Esophagus squamous epithelium (tissue), 5 donors: ENCODE results near the gene SLC35E3. TPM values are rescaled to one million over a fixed set of nuclear protein-coding genes. Genes with fewer than 3 reads are reported as not detected.

Experiments used
- DNase-seq: peaks from one replicate; lab custom pipeline; 2025; lab: John Stamatoyannopoulos, UW
- H3K27ac ChIP-seq, 4 donors: fragments of 200-600 bp; sonication (generic); one replicate each; pipeline ENCODE4 v1.5.1; 2016 to 2019; ENCODE audit warnings: mild to moderate bottlenecking in 1 of 4
- H3K27me3 ChIP-seq, 4 donors: fragments of 200-600 bp; sonication (generic); 1 replicate in 3 of 4; 2 replicates in 1 of 4; pipeline versions ENCODE4 v1.5.1 to v1.6.0; 2017 to 2021; ENCODE audit warnings: antibody characterized with exemption in 1 of 4
- H3K36me3 ChIP-seq, 3 donors: fragments of 200-600 bp; sonication (generic); one replicate each; pipeline ENCODE4 v1.5.1; 2016 to 2019
- H3K4me1 ChIP-seq, 3 donors: fragments of 200-600 bp; sonication (generic); one replicate each; pipeline ENCODE4 v1.5.1; 2017 to 2019
- H3K4me3 ChIP-seq, 4 donors: fragments of 200-600 bp; sonication (generic); 1 replicate in 3 of 4; 2 replicates in 1 of 4; pipeline ENCODE4 v1.5.1; 2016 to 2019; ENCODE audit warnings: mild to moderate bottlenecking in 2 of 4, moderate library complexity in 1 of 4
- H3K9me3 ChIP-seq, 3 donors: fragments of 200-600 bp; sonication (generic); one replicate each; pipeline ENCODE4 v1.5.1; 2016 to 2019
- CTCF ChIP-seq, 6 experiments: fragments of 450-650 bp in 4 of 6; fragments of 200-600 bp in 2 of 6; sonication (generic) in 2 of 6; IDR thresholded peaks; one replicate each; pipeline ENCODE4 v1.5.1; 2016 to 2019; ENCODE audit warnings: antibody characterized with exemption in 6 of 6, mild to moderate bottlenecking in 4 of 6, moderate library complexity in 4 of 6
- POLR2A ChIP-seq, 4 donors: fragments of 450-650 bp; IDR thresholded peaks; one replicate each; pipeline ENCODE4 v1.6.1; 2017; ENCODE audit warnings: antibody characterized with exemption in 4 of 4, mild to moderate bottlenecking in 4 of 4, moderate library complexity in 3 of 4
- WGBS, 2 donors: methylation state at CpG; one replicate each; pipeline ENCODE4 v1.1.5; 2018; 5-methylcytosine and 5-hydroxymethylcytosine counted together
- intact Hi-C: fragments of 100-400 bp; cut with DNase I; formaldehyde crosslinking; loops from one replicate; pipeline ENCODE4 v1.15.0; 2022
- total RNA-seq, 4 donors: library from RNA; depleted of rRNA; stranded (reverse); fragments of >200 nt; gene quantifications; one replicate each; pipeline ENCODE4 v1.1.0, GENCODE V29; 2016
- donor health status: DM: yes; HTN: yes; CAD: no.

SLC35E3 gene
- total RNA-seq, 4 donors from 2014 or later: 2.2 to 8.5 (median 4.6) TPM

- no peak for DNase-seq
- Histone ChIP-seq H3K36me3 (no peaks in the 10 kb centered on the region), H3K4me3 (no peak overlapping the region), H3K27ac (no peak overlapping the region), H3K4me1 (no peaks in the 10 kb centered on the region), H3K27me3 (no peaks in the 10 kb centered on the region), H3K9me3 (no peaks in the 10 kb centered on the region)
- WGBS, 2 donors: 84 to 90% methylated on average over 6 to 7 of the region's 7 CpGs
- intact Hi-C loops: no loop called here
- TF ChIP-seq CTCF (IDR thresholded peaks at IDR 0.05) (no peak), POLR2A (IDR thresholded peaks at IDR 0.05) (no peak)
Measured at GRCh38 chr12:68775121-68775630, 29.2 kb downstream of the SLC35E3 start.

DNA sequence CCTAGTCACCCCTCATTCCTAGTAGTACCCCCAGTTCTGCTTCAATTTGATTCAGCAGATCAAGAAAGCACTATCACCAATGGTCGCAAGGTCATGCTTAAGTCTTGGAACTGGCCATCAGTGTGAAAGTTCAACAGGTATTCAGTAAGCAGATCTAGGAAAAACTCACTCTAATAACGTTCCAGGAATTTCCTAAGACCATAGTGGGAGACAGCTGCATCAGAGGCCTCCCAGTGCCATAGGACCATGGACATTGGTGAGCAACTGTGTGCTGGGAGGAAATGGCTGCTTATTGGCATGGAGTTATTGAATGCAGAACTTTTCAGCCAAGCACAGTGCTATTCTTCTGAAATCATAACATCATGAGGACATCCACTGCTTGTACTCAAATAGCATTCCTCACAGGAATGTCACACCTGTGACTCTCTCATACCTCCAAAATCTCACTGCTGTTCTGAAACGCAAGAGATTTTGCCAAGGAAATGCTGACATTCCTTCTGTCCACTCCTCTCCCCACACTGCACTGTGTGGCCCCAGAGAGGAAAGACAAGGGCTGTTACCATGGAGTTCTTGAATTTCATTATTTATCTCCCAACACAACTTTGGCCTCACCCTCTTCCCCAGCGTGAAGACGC is 31.1 kb downstream of the SLC35E3 start:
- intact Hi-C loops: no loop called here
- Histone ChIP-seq H3K4me1 (peaks cover 0 to 7% (median 0%) of the 10 kb centered on the region in 3 donors), H3K36me3 (no peaks in the 10 kb centered on the region), H3K4me3 (no peak overlapping the region), H3K27ac (no peak overlapping the region), H3K9me3 (no peaks in the 10 kb centered on the region), H3K27me3 (no peaks in the 10 kb centered on the region)
- no peak for DNase-seq
- TF ChIP-seq POLR2A (IDR thresholded peaks at IDR 0.05): no peak
- TF ChIP-seq CTCF (IDR thresholded peaks at IDR 0.05): no peak
- 79% methylated on average over 4 to 5 of the region's 5 CpGs for whole genome bisulfite sequencing, 2 donors

- intact Hi-C loops: no loop called here
- no peak for DNase-seq
- H3K27me3 ChIP-seq: no peaks in the 10 kb centered on the region
- H3K27ac ChIP-seq: no peak overlapping the region
- H3K36me3 ChIP-seq: no peaks in the 10 kb centered on the region
- TF ChIP-seq POLR2A (IDR thresholded peaks at IDR 0.05) (no peak), CTCF (IDR thresholded peaks at IDR 0.05) (no peak)
- H3K4me1 ChIP-seq: peaks cover 0 to 7% (median 0%) of the 10 kb centered on the region in 3 donors
- H3K4me3 ChIP-seq: no peak overlapping the region
- no peaks in the 10 kb centered on the region for H3K9me3 ChIP-seq
Measured at GRCh38 chr12:68779280-68779679, 33.3 kb downstream of the SLC35E3 start.

DNA sequence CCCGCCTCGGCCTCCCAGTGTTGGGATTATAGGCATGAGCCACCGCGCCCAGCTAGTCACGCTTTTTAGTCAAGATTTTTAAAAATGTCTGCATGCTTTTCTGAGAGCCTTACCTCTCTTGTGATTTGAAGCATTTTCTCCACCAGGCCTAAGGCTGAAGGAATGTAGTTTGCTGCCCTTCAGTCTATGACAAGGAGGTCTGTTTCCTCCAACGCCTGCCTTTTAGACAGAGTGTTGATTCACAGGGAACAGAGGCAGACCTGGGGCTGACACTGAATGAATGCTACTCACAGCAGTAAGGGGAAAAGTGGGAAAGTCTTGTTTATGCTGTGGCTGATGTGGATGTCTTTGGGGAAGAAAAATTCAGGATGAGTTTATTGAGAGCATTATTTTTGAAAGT is 34.8 kb downstream of the SLC35E3 start:
- TF ChIP-seq CTCF (IDR thresholded peaks at IDR 0.05): no peak
- no peak for TF ChIP-seq POLR2A (IDR thresholded peaks at IDR 0.05)
- Histone ChIP-seq H3K27ac (no peak overlapping the region), H3K27me3 (no peaks in the 10 kb centered on the region), H3K4me1 (peaks cover 0 to 15% (median 11%) of the 10 kb centered on the region in 3 donors), H3K4me3 (no peak overlapping the region), H3K9me3 (no peaks in the 10 kb centered on the region), H3K36me3 (no peaks in the 10 kb centered on the region)
- intact Hi-C loops: no loop called here
- WGBS, 2 donors: 87 to 91% methylated on average over 5 to 6 of the region's 6 CpGs
- no peak for DNase-seq

DNA sequence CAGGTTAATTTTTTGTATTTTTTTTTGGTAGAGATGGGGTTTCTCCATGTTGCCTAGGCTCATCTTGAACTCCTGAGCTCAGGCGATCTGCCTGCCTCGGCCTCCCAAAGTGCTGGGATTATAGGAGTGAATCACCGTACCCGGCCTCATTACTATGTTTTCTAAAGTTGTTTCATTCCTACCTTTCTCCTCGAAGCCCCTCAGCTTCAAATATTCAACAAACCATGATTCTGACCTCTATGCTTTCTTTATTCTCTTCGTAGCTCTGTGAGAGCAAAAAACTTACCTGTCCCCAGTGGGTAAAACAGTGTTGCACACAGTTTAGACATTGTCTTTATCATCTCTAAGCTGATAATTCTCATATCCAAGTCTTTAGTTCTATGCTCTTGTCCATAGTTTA is 35.8 kb downstream of the SLC35E3 start:
- 86 to 87% methylated on average over 5 to 6 of the region's 6 CpGs for WGBS, 2 donors

More for the DNA sequence above, 35.8 kb downstream of the SLC35E3 start:
- Histone ChIP-seq H3K27me3 (no peaks in the 10 kb centered on the region), H3K27ac (no peak overlapping the region), H3K4me3 (no peak overlapping the region), H3K9me3 (no peaks in the 10 kb centered on the region), H3K36me3 (no peaks in the 10 kb centered on the region), H3K4me1 (peaks cover 0 to 25% (median 20%) of the 10 kb centered on the region in 3 donors)
- TF ChIP-seq CTCF (IDR thresholded peaks at IDR 0.05) (no peak), POLR2A (IDR thresholded peaks at IDR 0.05) (no peak)
- no peak for DNase-seq
- intact Hi-C loops: no loop called here
